H1 (cell line): ENCODE results near the gene SLC25A24.
"Not testable (repeated sequence)": the region's sequence is repeated elsewhere in the genome, so short reads cannot be mapped to it uniquely, and the experiment has no call there.

Experiments used
- RXRA ChIP-seq: IDR thresholded peaks from 2 replicates; pipeline ENCODE4 v1.6.1; 2011; ENCODE audit warnings: low read depth, mild to moderate bottlenecking, low read length, moderate library complexity; ENCODE audit not compliant: insufficient read depth
- TEAD4 ChIP-seq: IDR thresholded peaks from 2 replicates; pipeline ENCODE4 v1.6.1; 2012; ENCODE audit warnings: low read depth, low read length, inconsistent platforms, mixed read lengths
- TF ChIP-seq, protein P1 (sequence below), 3 experiments: IDR thresholded peaks; 1 replicate in 2 of 3; 2 replicates in 1 of 3; pipeline versions ENCODE4 v1.5.1 to v1.6.1; 2011; ENCODE audit warnings: low read length in 3 of 3, mild to moderate bottlenecking in 3 of 3, inconsistent platforms in 2 of 3, low read depth in 1 of 3, moderate library complexity in 1 of 3; ENCODE audit not compliant: insufficient read depth in 1 of 3; ENCODE audit errors: control extremely low read depth in 1 of 3

DNA sequence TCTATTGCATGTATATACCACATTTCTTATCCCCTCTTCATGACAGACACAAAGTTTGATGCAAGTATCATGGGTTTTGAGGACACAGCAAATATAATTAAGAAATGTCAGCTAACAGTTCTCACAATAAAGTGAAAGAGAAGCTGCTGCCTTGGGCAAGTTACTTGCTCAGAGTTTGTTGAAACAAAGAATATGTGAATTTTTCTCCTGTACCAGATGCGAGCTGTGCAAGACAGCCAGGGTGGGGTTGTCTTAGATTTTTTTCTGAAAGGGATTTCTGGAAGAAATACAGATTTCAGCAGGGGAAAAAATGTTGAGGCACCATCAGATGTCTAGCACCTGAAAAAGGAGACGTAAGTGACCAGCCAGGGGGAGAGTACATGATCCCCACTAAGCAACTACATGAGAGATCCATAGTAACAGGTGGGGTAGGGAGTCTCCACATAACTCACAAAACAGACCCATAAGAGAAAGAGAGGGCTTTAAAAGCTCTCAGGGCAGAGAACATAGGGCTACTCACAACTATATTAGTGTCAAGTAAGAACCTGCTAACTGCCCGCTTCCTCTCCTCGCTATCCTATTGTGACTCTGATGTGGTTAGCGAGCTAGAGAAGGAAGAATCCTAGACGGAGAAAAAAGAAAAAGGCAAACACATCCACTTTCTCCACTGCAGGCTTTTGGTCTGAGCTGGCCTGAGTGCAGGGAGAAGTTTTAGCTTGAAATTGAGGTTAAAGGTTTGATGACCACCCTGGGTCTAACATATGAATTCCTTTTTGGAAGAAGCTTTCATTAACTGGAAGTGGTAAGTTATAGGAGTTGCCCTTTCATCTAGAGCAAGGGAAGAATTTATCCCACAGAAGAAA lies 16.1 kb upstream of the SLC25A24 start:
- TF ChIP-seq, protein P1, sequence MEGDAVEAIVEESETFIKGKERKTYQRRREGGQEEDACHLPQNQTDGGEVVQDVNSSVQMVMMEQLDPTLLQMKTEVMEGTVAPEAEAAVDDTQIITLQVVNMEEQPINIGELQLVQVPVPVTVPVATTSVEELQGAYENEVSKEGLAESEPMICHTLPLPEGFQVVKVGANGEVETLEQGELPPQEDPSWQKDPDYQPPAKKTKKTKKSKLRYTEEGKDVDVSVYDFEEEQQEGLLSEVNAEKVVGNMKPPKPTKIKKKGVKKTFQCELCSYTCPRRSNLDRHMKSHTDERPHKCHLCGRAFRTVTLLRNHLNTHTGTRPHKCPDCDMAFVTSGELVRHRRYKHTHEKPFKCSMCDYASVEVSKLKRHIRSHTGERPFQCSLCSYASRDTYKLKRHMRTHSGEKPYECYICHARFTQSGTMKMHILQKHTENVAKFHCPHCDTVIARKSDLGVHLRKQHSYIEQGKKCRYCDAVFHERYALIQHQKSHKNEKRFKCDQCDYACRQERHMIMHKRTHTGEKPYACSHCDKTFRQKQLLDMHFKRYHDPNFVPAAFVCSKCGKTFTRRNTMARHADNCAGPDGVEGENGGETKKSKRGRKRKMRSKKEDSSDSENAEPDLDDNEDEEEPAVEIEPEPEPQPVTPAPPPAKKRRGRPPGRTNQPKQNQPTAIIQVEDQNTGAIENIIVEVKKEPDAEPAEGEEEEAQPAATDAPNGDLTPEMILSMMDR (IDR thresholded peaks at IDR 0.05; ENCODE audit: control extremely low read depth in 1 of 3, insufficient read depth in 1 of 3, low read depth in 1 of 3, low read length in 3 of 3): not testable (repeated sequence)
- not testable (repeated sequence) for TF ChIP-seq TEAD4, RXRA
